Fibroblast of the conjunctiva (primary cell): ENCODE results near the gene NDUFA12.

ENCODE experiments used
- DNase-seq: peaks from one replicate; pipeline ENCODE4 v3.0.0-alpha.2; 2010; ENCODE audit warnings: low read depth

NDUFA12 gene

DNA sequence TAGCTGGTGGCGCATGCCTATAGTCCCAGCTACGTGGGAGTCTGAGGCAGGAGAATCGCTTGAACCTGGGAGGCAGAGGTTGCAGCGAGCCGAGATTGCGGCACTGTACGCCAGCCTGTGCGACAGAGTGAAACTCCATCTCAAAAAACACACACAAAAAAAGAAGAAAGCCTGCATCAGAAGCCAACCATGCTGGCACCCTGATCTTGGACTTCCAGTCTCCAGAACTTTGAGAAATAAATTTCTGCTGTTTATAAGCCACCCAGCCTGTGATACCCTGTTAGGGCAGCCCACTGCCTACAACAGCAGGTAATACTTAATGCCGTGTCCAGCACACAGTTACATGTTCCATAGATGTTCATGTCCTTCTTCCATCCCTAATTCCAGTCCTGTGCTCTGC lies 62.7 kb downstream of the NDUFA12 start:
- DNase-seq: no peak

DNA sequence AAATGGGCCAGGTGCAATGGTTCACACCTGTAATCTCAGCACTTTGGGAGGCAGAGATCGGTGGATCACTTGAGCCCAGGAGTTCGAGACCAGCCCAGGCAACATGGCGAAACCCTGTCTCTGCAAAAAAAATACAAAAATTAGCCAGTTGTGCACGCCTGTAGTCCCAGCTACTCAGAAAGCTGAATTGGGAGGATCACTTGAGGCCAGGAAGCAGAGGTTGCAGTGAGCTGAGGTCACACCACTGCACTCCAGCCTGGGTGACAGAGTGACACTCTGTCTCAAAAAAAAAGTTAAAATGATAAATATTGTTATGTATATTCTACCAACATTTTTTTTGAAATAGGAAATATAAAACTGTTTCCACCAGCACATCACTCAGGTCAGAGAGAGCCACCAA lies 64.9 kb downstream of the NDUFA12 start:
- no peak for DNase-seq

DNA sequence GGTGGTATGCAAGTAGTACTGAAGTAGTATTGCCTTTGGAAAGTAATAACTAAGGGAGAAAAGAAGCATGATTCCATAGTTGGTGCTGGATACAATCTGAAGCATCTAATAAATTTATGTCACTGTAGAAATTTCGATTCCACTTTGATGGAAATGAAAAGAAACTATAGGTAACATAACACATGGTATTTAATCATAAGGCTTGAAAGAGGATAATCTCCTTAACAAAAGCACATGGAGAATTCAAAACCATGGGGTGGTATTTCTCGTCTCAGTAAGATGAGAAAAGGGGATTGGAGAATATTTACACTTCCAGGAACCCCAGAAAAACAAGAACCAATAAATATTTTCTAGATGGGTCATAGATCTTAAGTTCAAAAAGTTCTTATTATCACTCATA lies 72.7 kb downstream of the NDUFA12 start:
- DNase-seq: no peak

DNA sequence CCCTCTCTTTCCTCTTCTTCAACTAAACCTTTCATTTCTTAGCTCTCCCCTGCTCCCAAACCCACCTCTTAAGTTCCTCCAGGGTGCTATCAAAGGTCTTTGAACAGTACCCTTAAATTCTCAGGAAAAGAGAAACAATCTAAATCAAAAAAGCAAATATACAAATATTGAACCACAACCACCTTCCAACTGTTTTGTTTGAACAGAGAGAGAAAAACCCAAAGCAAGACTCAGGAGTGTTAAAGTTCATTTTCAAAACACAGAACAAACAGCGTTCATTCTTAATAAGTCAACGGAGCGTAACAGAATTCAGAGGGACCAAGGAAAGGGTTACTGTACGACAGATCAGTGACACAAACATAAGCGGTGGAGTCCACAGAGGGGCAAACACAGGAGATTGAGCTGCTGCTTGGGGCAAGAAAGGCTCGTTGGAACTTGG lies 73.3 kb downstream of the NDUFA12 start:
- DNase-seq: no peak

DNA sequence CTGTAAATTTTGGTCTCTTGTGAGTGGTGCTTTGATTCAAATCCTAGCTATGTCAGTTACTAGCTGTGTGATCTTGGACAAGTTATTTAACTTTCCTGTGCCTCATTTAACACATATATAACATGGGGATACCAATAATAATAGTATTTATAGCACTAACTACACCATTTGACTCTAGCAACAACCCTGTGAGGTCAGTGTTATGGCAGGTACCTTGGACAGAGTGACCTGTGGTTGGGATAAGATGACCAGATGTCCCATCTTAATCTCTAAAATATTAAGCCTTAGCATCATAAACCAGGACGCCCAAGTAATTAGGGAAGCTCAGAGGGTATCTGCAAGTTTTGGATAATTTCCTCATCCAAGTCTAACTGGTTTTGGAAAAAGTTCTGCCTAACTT lies 73.7 kb downstream of the NDUFA12 start:
- no peak for DNase-seq

DNA sequence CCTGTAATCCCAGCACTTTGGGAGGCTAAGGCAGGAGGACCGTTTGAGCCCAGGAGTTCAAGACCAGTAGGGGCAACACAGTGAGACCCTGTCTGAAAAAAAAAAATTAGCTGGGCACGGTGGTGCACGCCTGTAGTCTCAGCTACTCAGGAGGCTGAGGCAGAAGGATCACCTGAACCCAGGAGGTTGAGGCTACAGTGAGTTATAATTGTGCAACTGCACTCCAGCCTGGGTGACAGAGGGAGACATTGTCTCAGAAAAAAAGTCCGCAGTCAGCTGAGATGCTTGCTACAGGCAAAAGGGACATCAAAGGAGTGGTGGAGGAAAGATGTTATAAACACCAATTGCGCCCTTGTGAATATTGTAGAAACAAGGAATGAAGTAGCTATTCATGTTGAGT lies 77.8 kb downstream of the NDUFA12 start:
- DNase-seq: no peak

DNA sequence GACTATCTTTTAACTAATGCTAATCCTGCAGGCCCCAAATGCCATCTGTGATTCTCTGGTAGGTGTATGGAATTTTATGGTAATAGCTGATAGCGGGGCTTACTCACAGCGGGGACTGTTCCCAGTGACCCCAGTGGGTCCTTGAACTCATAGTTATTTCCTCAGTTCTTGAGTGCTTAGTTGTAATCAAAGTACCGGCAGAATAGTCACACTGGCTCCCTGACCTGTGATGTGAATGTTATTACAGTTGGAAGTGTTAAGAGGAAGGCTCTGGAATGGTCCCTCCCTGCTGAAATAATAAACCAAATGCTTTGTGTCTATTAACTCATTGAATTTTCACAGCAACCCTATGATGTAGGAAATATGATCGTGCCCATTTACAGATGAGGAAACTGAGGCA lies 78.3 kb downstream of the NDUFA12 start:
- DNase-seq: no peak

DNA sequence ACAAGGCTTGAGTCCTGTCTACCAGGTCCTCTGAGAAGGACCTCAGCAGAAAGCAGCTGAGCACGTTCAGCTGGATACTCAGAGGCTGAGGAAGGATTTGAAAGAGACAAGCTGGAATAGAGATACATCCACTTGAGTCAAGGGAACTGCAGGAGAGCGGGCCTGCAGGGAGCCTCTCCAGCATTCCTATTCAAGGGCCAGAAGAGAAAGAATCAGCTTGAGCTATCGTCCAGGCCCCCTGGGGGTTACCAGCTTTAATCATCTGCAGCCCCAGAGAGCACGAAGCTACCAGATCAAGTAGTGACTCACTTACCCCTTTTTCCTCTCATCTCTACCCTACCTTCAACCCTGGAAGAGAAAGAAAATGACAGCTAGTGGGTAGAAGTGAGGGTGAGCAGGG lies 80.9 kb downstream of the NDUFA12 start:
- DNase-seq: no peak
